HG03039 (cell line): Measurements from ENCODE around the gene MKRN2OS.

Experiments
- ATAC-seq: cut with Tn5 transposase; IDR thresholded peaks from one replicate; pipeline ENCODE4 v1.9.1; 2021; ENCODE audit warnings: mild to moderate bottlenecking, moderate library complexity; ENCODE audit not compliant: unreplicated experiment

Gene MKRN2OS

GRCh38 chr3:12545473-12545791 is at the start of gene MKRN2OS:
Gene MKRN2OS, minus strand, starts transcription at chr3:12545499. Its CDS starts 35 bp downstream, at chr3:12545464.
- ATAC-seq = no peak

GRCh38 chr3:12593473-12593872 is 48.2 kb upstream of the MKRN2OS start:
- no peak for ATAC-seq

GRCh38 chr3:12591997-12592715 is 46.9 kb upstream of the MKRN2OS start:
- ATAC-seq = no peak

- no peak for ATAC-seq
Observed at GRCh38 chr3:12591456-12591855, 46.2 kb upstream of the MKRN2OS start.

- ATAC-seq = no peak
Observed at GRCh38 chr3:12590096-12590495, 44.8 kb upstream of the MKRN2OS start.

- ATAC-seq = no peak
Observed at GRCh38 chr3:12588039-12589009, 43.0 kb upstream of the MKRN2OS start.

GRCh38 chr3:12586403-12586802 is 41.1 kb upstream of the MKRN2OS start:
- no peak for ATAC-seq

- no peak for ATAC-seq
Observed at GRCh38 chr3:12585970-12586369, 40.7 kb upstream of the MKRN2OS start.

GRCh38 chr3:12585181-12585580 is 39.9 kb upstream of the MKRN2OS start:
- ATAC-seq = no peak

- ATAC-seq = no peak
Observed at GRCh38 chr3:12584083-12584482, 38.8 kb upstream of the MKRN2OS start.

GRCh38 chr3:12583280-12583679 is 38.0 kb upstream of the MKRN2OS start:
- no peak for ATAC-seq

GRCh38 chr3:12582730-12583129 is 37.4 kb upstream of the MKRN2OS start:
- no peak for ATAC-seq

GRCh38 chr3:12579905-12580304 is 34.6 kb upstream of the MKRN2OS start:
- ATAC-seq = no peak

- no peak for ATAC-seq
Observed at GRCh38 chr3:12579456-12579855, 34.2 kb upstream of the MKRN2OS start.

- no peak for ATAC-seq
Observed at GRCh38 chr3:12578742-12579141, 33.4 kb upstream of the MKRN2OS start.

GRCh38 chr3:12577379-12577778 is 32.1 kb upstream of the MKRN2OS start:
- no peak for ATAC-seq

GRCh38 chr3:12574661-12575060 is 29.4 kb upstream of the MKRN2OS start:
- ATAC-seq = no peak

GRCh38 chr3:12574131-12574530 is 28.8 kb upstream of the MKRN2OS start:
- ATAC-seq = no peak

GRCh38 chr3:12571986-12572385 is 26.7 kb upstream of the MKRN2OS start:
- no peak for ATAC-seq

- ATAC-seq = no peak
Observed at GRCh38 chr3:12569836-12570235, 24.5 kb upstream of the MKRN2OS start.

- no peak for ATAC-seq
Observed at GRCh38 chr3:12568747-12569146, 23.4 kb upstream of the MKRN2OS start.

GRCh38 chr3:12566976-12567375 is 21.7 kb upstream of the MKRN2OS start:
- no peak for ATAC-seq
